Panc1 (cell line): ENCODE measurements around the gene TRAPPC12.

Experiments used
- CTCF ChIP-seq: fragments of 450-650 bp; IDR thresholded peaks from 2 replicates; pipeline ENCODE4 v1.5.1; 2017; ENCODE audit warnings: mild to moderate bottlenecking
- POLR2AphosphoS5 ChIP-seq: IDR thresholded peaks from 2 replicates; pipeline ENCODE4 v1.6.1; 2012; ENCODE audit warnings: mild to moderate bottlenecking, low read depth, low read length, moderate library complexity

DNA sequence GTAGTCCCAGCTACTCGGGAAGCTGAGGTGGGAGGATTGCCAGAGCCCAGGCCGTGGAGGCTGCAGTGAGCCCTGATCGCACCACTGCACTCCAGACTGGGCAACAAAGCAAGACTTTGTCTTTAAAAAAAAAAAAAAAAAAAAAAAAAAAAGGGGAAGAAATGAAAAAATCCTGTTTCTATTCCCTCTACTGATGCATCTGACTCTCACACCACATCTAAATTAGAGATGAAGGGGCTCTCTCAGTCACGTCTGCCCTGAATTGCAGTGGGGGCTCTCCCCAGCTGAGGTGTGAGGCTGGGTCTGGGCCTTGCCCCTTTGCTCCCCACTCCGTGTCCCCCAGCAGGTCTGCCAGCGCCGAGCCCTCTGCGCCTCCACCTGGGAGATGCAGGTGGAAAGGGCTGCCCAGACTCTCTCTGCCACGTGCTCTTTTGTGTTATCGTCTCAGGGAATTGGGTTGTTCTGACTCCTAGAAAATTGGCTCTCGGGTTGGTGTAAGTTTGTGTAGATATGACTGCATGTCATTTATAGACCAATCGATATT, 30.2 kb downstream of the TRAPPC12 start:
- TF ChIP-seq CTCF (no peak), POLR2AphosphoS5 (no peak)
